ENCODE data around the gene ELANE.
A peak's percentile ranks its signal among the peaks of the same experiment; 100 is the strongest.

The ELANE gene

GRCh38 chr19:852136-853013 lies at the start of gene ELANE:
Gene ELANE, plus strand, starts transcription at chr19:852303. Its CDS starts 26 bp downstream, at chr19:852329.
- H3K27ac ChIP-seq, result no peak within 1 kb of the TSS
- no peak for TF ChIP-seq EZH2 (IDR thresholded peaks at IDR 0.05)
- no peak for TF ChIP-seq POLR2AphosphoS5 (IDR thresholded peaks at IDR 0.05; ENCODE audit: borderline replicate concordance, low read depth, low read length)
- TF ChIP-seq FOXP2 (optimal IDR thresholded peaks at IDR 0.05; ENCODE audit: control extremely low read depth, extremely low read length, insufficient read depth), result no peak
- no peak within 1 kb of the TSS for H3K9ac ChIP-seq (ENCODE audit: insufficient read length)

GRCh38 chr19:802498-803098 lies 49.5 kb upstream of the ELANE start:
- no peak for TF ChIP-seq EZH2 (IDR thresholded peaks at IDR 0.05)
- TF ChIP-seq FOXP2 (optimal IDR thresholded peaks at IDR 0.05; ENCODE audit: control extremely low read depth, extremely low read length, insufficient read depth), result no peak
- no peak for TF ChIP-seq POLR2AphosphoS5 (IDR thresholded peaks at IDR 0.05; ENCODE audit: borderline replicate concordance, low read depth, low read length)
- Histone ChIP-seq H3K9ac (ENCODE audit: insufficient read length) (no peak overlapping the region), H3K27ac (peak overlapping the region; percentile 17; the same call in 1 of the 2 replicates), H3K4me3 (no peak overlapping the region), H3K36me3 (ENCODE audit: insufficient read depth, low read length) (peaks cover 95% of the 10 kb centered on the region), H3K9me3 (ENCODE audit: low read depth, low read length) (no peaks in the 10 kb centered on the region)
- no peak for DNase-seq (ENCODE audit: low read depth, low spot score)

More at GRCh38 chr19:852136-853013, at the start of gene ELANE:
- Histone ChIP-seq H3K4me3 (no peak within 1 kb of the TSS), H3K9me3 (ENCODE audit: low read depth, low read length) (no peaks in the 10 kb centered on the region), H3K36me3 (ENCODE audit: insufficient read depth, low read length) (no peaks in the 10 kb centered on the region)
- DNase-seq (ENCODE audit: low read depth, low spot score), result no peak

GRCh38 chr19:803099-803561 lies 49.0 kb upstream of the ELANE start:
- TF ChIP-seq FOXP2 (optimal IDR thresholded peaks at IDR 0.05; ENCODE audit: control extremely low read depth, extremely low read length, insufficient read depth) (no peak), POLR2AphosphoS5 (IDR thresholded peaks at IDR 0.05; ENCODE audit: borderline replicate concordance, low read depth, low read length) (no peak), EZH2 (IDR thresholded peaks at IDR 0.05) (no peak)
- no peak overlapping the region for H3K9ac ChIP-seq (ENCODE audit: insufficient read length)
- H3K27ac ChIP-seq, result peak overlapping the region; percentile 17; the same call in 1 of the 2 replicates
- H3K36me3 ChIP-seq (ENCODE audit: insufficient read depth, low read length), result peaks cover 98% of the 10 kb centered on the region
- H3K9me3 ChIP-seq (ENCODE audit: low read depth, low read length), result no peaks in the 10 kb centered on the region
- H3K4me3 ChIP-seq, result no peak overlapping the region
- no peak for DNase-seq (ENCODE audit: low read depth, low spot score)

GRCh38 chr19:803686-804418 lies 48.3 kb upstream of the ELANE start:
- H3K4me3 ChIP-seq, result no peak overlapping the region
- H3K9me3 ChIP-seq (ENCODE audit: low read depth, low read length), result no peaks in the 10 kb centered on the region
- no peak overlapping the region for H3K27ac ChIP-seq
- peaks cover 98% of the 10 kb centered on the region for H3K36me3 ChIP-seq (ENCODE audit: insufficient read depth, low read length)
- DNase-seq (ENCODE audit: low read depth, low spot score), result no peak
- TF ChIP-seq EZH2 (IDR thresholded peaks at IDR 0.05), result no peak
- no peak; the same call in 1 of the 2 replicates for TF ChIP-seq POLR2AphosphoS5 (IDR thresholded peaks at IDR 0.05; ENCODE audit: borderline replicate concordance, low read depth, low read length)
- TF ChIP-seq FOXP2 (optimal IDR thresholded peaks at IDR 0.05; ENCODE audit: control extremely low read depth, extremely low read length, insufficient read depth), result no peak
- no peak overlapping the region for H3K9ac ChIP-seq (ENCODE audit: insufficient read length)

GRCh38 chr19:804419-805165 lies 47.5 kb upstream of the ELANE start:
- no peak for DNase-seq (ENCODE audit: low read depth, low spot score)
- Histone ChIP-seq H3K9me3 (ENCODE audit: low read depth, low read length) (no peaks in the 10 kb centered on the region), H3K36me3 (ENCODE audit: insufficient read depth, low read length) (peaks cover 98% of the 10 kb centered on the region), H3K27ac (no peak overlapping the region), H3K9ac (ENCODE audit: insufficient read length) (no peak overlapping the region), H3K4me3 (no peak overlapping the region)
- TF ChIP-seq EZH2 (IDR thresholded peaks at IDR 0.05) (no peak), FOXP2 (optimal IDR thresholded peaks at IDR 0.05; ENCODE audit: control extremely low read depth, extremely low read length, insufficient read depth) (no peak), POLR2AphosphoS5 (IDR thresholded peaks at IDR 0.05; ENCODE audit: borderline replicate concordance, low read depth, low read length) (no peak)

- H3K9me3 ChIP-seq (ENCODE audit: low read depth, low read length), result no peaks in the 10 kb centered on the region
- H3K4me3 ChIP-seq, result no peak overlapping the region
- no peak overlapping the region for H3K27ac ChIP-seq
- no peak overlapping the region for H3K9ac ChIP-seq (ENCODE audit: insufficient read length)
- DNase-seq (ENCODE audit: low read depth, low spot score), result no peak
- H3K36me3 ChIP-seq (ENCODE audit: insufficient read depth, low read length), result peaks cover 98% of the 10 kb centered on the region
- no peak for TF ChIP-seq POLR2AphosphoS5 (IDR thresholded peaks at IDR 0.05; ENCODE audit: borderline replicate concordance, low read depth, low read length)
- no peak for TF ChIP-seq EZH2 (IDR thresholded peaks at IDR 0.05)
- no peak for TF ChIP-seq FOXP2 (optimal IDR thresholded peaks at IDR 0.05; ENCODE audit: control extremely low read depth, extremely low read length, insufficient read depth)
Measured at GRCh38 chr19:805166-805551, 46.9 kb upstream of the ELANE start.

GRCh38 chr19:805600-806550 lies 46.2 kb upstream of the ELANE start:
- no peak overlapping the region for H3K27ac ChIP-seq
- DNase-seq (ENCODE audit: low read depth, low spot score), result no peak
- H3K9me3 ChIP-seq (ENCODE audit: low read depth, low read length), result no peaks in the 10 kb centered on the region
- H3K36me3 ChIP-seq (ENCODE audit: insufficient read depth, low read length), result peaks cover 98% of the 10 kb centered on the region
- no peak overlapping the region for H3K9ac ChIP-seq (ENCODE audit: insufficient read length)
- TF ChIP-seq FOXP2 (optimal IDR thresholded peaks at IDR 0.05; ENCODE audit: control extremely low read depth, extremely low read length, insufficient read depth), result no peak
- TF ChIP-seq EZH2 (IDR thresholded peaks at IDR 0.05), result no peak
- TF ChIP-seq POLR2AphosphoS5 (IDR thresholded peaks at IDR 0.05; ENCODE audit: borderline replicate concordance, low read depth, low read length), result no peak
- H3K4me3 ChIP-seq, result no peak overlapping the region
